ENCODE data around the gene NCOA7. TPM values are rescaled to one million over a fixed set of nuclear protein-coding genes. Genes with fewer than 3 reads are reported as not detected.
A peak's percentile ranks its signal among the peaks of the same experiment; 100 is the strongest.

The NCOA7 gene
- total and polyA plus RNA-seq, 9 of the 15 experiments (the other 6 are each of a cell fraction or from before 2014, with no cell fraction given), result 5.8 to 14.6 (median 9.3) TPM

GRCh38 chr6:125780540-125781313 lies 10.0 kb upstream of the NCOA7 start (continued):
- TF ChIP-seq HNRNPH1 (optimal IDR thresholded peaks at IDR 0.05; ENCODE audit: low read depth, low read length) (no peak), TBP (optimal IDR thresholded peaks at IDR 0.05; ENCODE audit: low read depth, low read length) (peak; percentile 90), HEY1 (CRISPR knock-in tag; IDR thresholded peaks at IDR 0.05; ENCODE audit: borderline replicate concordance) (peak; percentile 31; the same call in 1 of the 2 replicates), TRIM25 (IDR thresholded peaks at IDR 0.05; ENCODE audit: borderline replicate concordance) (no peak), ZNF57 (CRISPR knock-in tag; IDR thresholded peaks at IDR 0.05) (no peak), GTF3C2 (IDR thresholded peaks at IDR 0.05; ENCODE audit: borderline replicate concordance, extremely low read depth, insufficient read length) (no peak), MIER1 (IDR thresholded peaks at IDR 0.05; ENCODE audit: low read depth) (0 out of 2 replicates have a peak, but pooled peaks have one; percentile 6), ZNF217 (CRISPR knock-in tag; IDR thresholded peaks at IDR 0.05) (no peak), FOXM1 (IDR thresholded peaks at IDR 0.05; ENCODE audit: low read depth) (no peak; the same call in 1 of the 2 replicates), FOXM1 (CRISPR knock-in tag; IDR thresholded peaks at IDR 0.05; ENCODE audit: low read depth) (no peak)
